Stimulated activated CD8-positive, alpha-beta memory T cell treated with anti-CD3 and anti-CD28 coated beads, Interleukin-4, amount 100 ng/mL, for 4 hours (primary cell): ENCODE results near the gene TEKTIP1.
A peak's percentile ranks its signal among the peaks of the same experiment; 100 is the strongest.
"Not testable (repeated sequence)": the region's sequence is repeated elsewhere in the genome, so short reads cannot be mapped to it uniquely, and the experiment has no call there.

ENCODE experiments used
- DNase-seq, 2 donors: peaks; one replicate each; pipeline ENCODE4 v3.0.0-alpha.2; 2020; ENCODE audit warnings: low read depth in 2 of 2, low spot score in 1 of 2

TEKTIP1 gene

GRCh38 chr19:3556423-3556977, 17.5 kb downstream of the TEKTIP1 start:
- DNase-seq = no peak

GRCh38 chr19:3556978-3557460, 18.0 kb downstream of the TEKTIP1 start:
- peak; percentile 33 to 54 for DNase-seq

GRCh38 chr19:3557461-3558248, 18.7 kb downstream of the TEKTIP1 start, which contains the start of gene MFSD12:
Gene MFSD12 (minus strand): TSS chr19:3557586. CDS start chr19:3557403, 183 bp downstream.
- DNase-seq = peak; percentile 86 to 89

GRCh38 chr19:3563709-3564524, 24.9 kb downstream of the TEKTIP1 start:
- DNase-seq = no peak

- no peak for DNase-seq
Observed at GRCh38 chr19:3565139-3565538, 26.2 kb downstream of the TEKTIP1 start.

GRCh38 chr19:3570042-3570441, 31.1 kb downstream of the TEKTIP1 start:
- not testable (repeated sequence) for DNase-seq

GRCh38 chr19:3570606-3571011, 31.6 kb downstream of the TEKTIP1 start:
- DNase-seq = no peak

- DNase-seq = peak; percentile 95 to 100
Observed at GRCh38 chr19:3572132-3572854, 33.3 kb downstream of the TEKTIP1 start.

GRCh38 chr19:3572855-3573161, 33.8 kb downstream of the TEKTIP1 start, which contains the start of gene HMG20B:
Gene HMG20B (plus strand): TSS chr19:3572944. CDS start chr19:3573310, 366 bp downstream.
- DNase-seq = no peak

- no peak for DNase-seq
Observed at GRCh38 chr19:3573162-3573857, 34.3 kb downstream of the TEKTIP1 start.

- DNase-seq = peak; percentile 53 to 54
Observed at GRCh38 chr19:3573858-3574637, 35.1 kb downstream of the TEKTIP1 start.

- DNase-seq = no peak
Observed at GRCh38 chr19:3575260-3575741, 36.3 kb downstream of the TEKTIP1 start.

GRCh38 chr19:3575949-3576673, 37.1 kb downstream of the TEKTIP1 start:
- no peak for DNase-seq

GRCh38 chr19:3576696-3577443, 37.9 kb downstream of the TEKTIP1 start:
- DNase-seq = no peak

GRCh38 chr19:3577723-3578344, 38.9 kb downstream of the TEKTIP1 start:
- no peak for DNase-seq

GRCh38 chr19:3578390-3578789, 39.4 kb downstream of the TEKTIP1 start:
- DNase-seq = no peak

- DNase-seq = no peak
Observed at GRCh38 chr19:3580156-3580934, 41.4 kb downstream of the TEKTIP1 start.
